HEK293 (cell line): ENCODE data around the gene USP32.

Experiments used
- CTCF ChIA-PET: fragments of 350-600 bp; formaldehyde crosslinking; extraction: SDS; loops from one replicate; lab custom pipeline; 2021; ENCODE audit warnings: antibody characterized with exemption; lab: Yijun Ruan, JAX
- POLR2A ChIA-PET: fragments of 300-600 bp; formaldehyde crosslinking; extraction: SDS; loops from one replicate; lab custom pipeline; 2020; ENCODE audit warnings: antibody characterized with exemption, inconsistent platforms; lab: Yijun Ruan, JAX
- H3K27ac ChIP-seq: fragments of 200-500 bp; sonication (Bioruptor generic); 2 replicates; pipeline ENCODE4 v1.5.1; 2014; ENCODE audit warnings: low read depth, low read length, control low read depth, inconsistent platforms; ENCODE audit errors: extremely low read depth
- H3K36me3 ChIP-seq, 2 experiments: fragments of 200-500 bp in 1 of 2; sonication (Bioruptor generic) in 1 of 2; 1 replicate in 1 of 2; 2 replicates in 1 of 2; pipeline ENCODE4 v1.5.1; 2014 to 2017; ENCODE audit warnings: inconsistent platforms in 2 of 2, low read length in 2 of 2; ENCODE audit not compliant: control insufficient read depth in 2 of 2, insufficient read depth in 1 of 2
- H3K4me1 ChIP-seq: fragments of 200-500 bp; sonication (Bioruptor generic); 2 replicates; pipeline ENCODE4 v1.5.1; 2014; ENCODE audit warnings: mild to moderate bottlenecking, low read length, inconsistent platforms; ENCODE audit not compliant: control insufficient read depth, insufficient read depth
- H3K4me3 ChIP-seq: 2 replicates; pipeline ENCODE4 v1.5.1; 2011; ENCODE audit warnings: low read depth, mild to moderate bottlenecking, control low read depth, low read length, moderate library complexity
- H3K9me3 ChIP-seq: fragments of 200-500 bp; sonication (Bioruptor generic); 2 replicates; pipeline ENCODE4 v1.5.1; 2014; ENCODE audit warnings: low read depth, low read length, inconsistent platforms; ENCODE audit not compliant: control insufficient read depth, insufficient read depth
- FEZF1 ChIP-seq: fragments of 450-650 bp; formaldehyde crosslinking; IDR thresholded peaks from 2 replicates; pipeline ENCODE4 v1.5.1; 2016; ENCODE audit warnings: missing biosample characterization, missing genetic modification characterization
- SCRT2 ChIP-seq: fragments of 450-650 bp; formaldehyde crosslinking; IDR thresholded peaks from 2 replicates; pipeline ENCODE4 v1.5.1; 2016; ENCODE audit warnings: missing biosample characterization, missing genetic modification characterization
- SP7 ChIP-seq: fragments of 450-650 bp; formaldehyde crosslinking; IDR thresholded peaks from 2 replicates; pipeline ENCODE4 v1.5.1; 2016; ENCODE audit warnings: missing biosample characterization, missing genetic modification characterization
- ZNF133 ChIP-seq: fragments of 450-650 bp; formaldehyde crosslinking; IDR thresholded peaks from 2 replicates; pipeline ENCODE4 v1.5.1; 2016; ENCODE audit warnings: missing biosample characterization, missing genetic modification characterization
- ZNF140 ChIP-seq: fragments of 450-650 bp; formaldehyde crosslinking; IDR thresholded peaks from 2 replicates; pipeline ENCODE4 v1.5.1; 2016; ENCODE audit warnings: missing biosample characterization, missing genetic modification characterization
- ZNF155 ChIP-seq: fragments of 450-650 bp; formaldehyde crosslinking; IDR thresholded peaks from 2 replicates; pipeline ENCODE4 v1.5.1; 2016; ENCODE audit warnings: missing biosample characterization, missing genetic modification characterization
- ZNF157 ChIP-seq: fragments of 450-650 bp; formaldehyde crosslinking; IDR thresholded peaks from 2 replicates; pipeline ENCODE4 v1.5.1; 2016; ENCODE audit warnings: missing biosample characterization, missing genetic modification characterization
- ZNF324 ChIP-seq: fragments of 450-650 bp; formaldehyde crosslinking; IDR thresholded peaks from 2 replicates; pipeline ENCODE4 v1.5.1; 2016; ENCODE audit warnings: missing biosample characterization, missing genetic modification characterization
- ZNF37A ChIP-seq: fragments of 450-650 bp; IDR thresholded peaks from 2 replicates; pipeline ENCODE4 v1.5.1; 2018; ENCODE audit warnings: missing biosample characterization, missing genetic modification characterization
- ZNF423 ChIP-seq: fragments of 450-650 bp; formaldehyde crosslinking; IDR thresholded peaks from 2 replicates; pipeline ENCODE4 v1.5.1; 2016; ENCODE audit warnings: missing biosample characterization, missing genetic modification characterization
- ZNF433 ChIP-seq: fragments of 450-650 bp; formaldehyde crosslinking; IDR thresholded peaks from 2 replicates; pipeline ENCODE4 v1.5.1; 2016; ENCODE audit warnings: missing biosample characterization, missing genetic modification characterization, low read depth
- ZNF529 ChIP-seq: fragments of 450-650 bp; formaldehyde crosslinking; IDR thresholded peaks from 2 replicates; pipeline ENCODE4 v1.5.1; 2017; ENCODE audit warnings: missing genetic modification characterization, missing biosample characterization; ENCODE audit not compliant: insufficient replicate concordance
- ZNF530 ChIP-seq: fragments of 450-650 bp; formaldehyde crosslinking; IDR thresholded peaks from 2 replicates; pipeline ENCODE4 v1.5.1; 2016; ENCODE audit warnings: low read depth, missing biosample characterization, missing genetic modification characterization
- ZNF561 ChIP-seq: fragments of 450-650 bp; IDR thresholded peaks from 2 replicates; pipeline ENCODE4 v1.5.1; 2018; ENCODE audit warnings: missing biosample characterization, missing genetic modification characterization, borderline replicate concordance
- ZNF654 ChIP-seq: fragments of 450-650 bp; formaldehyde crosslinking; IDR thresholded peaks from 2 replicates; pipeline ENCODE4 v1.5.1; 2016; ENCODE audit warnings: low read depth, missing biosample characterization, missing genetic modification characterization
- ZNF701 ChIP-seq: fragments of 450-650 bp; formaldehyde crosslinking; IDR thresholded peaks from 2 replicates; pipeline ENCODE4 v1.5.1; 2016; ENCODE audit warnings: missing biosample characterization, missing genetic modification characterization
- ZNF777 ChIP-seq: fragments of 450-650 bp; formaldehyde crosslinking; IDR thresholded peaks from 2 replicates; pipeline ENCODE4 v1.5.1; 2017; ENCODE audit warnings: missing biosample characterization, missing genetic modification characterization, borderline replicate concordance
- ZSCAN16 ChIP-seq: fragments of 450-650 bp; formaldehyde crosslinking; IDR thresholded peaks from 2 replicates; pipeline ENCODE4 v1.5.1; 2016; ENCODE audit warnings: missing biosample characterization, missing genetic modification characterization
- TF ChIP-seq, protein P1 (sequence below): IDR thresholded peaks from 2 replicates; pipeline ENCODE4 v1.6.1; 2011; ENCODE audit warnings: mild to moderate bottlenecking, low read depth, low read length, borderline replicate concordance
- TF ChIP-seq, protein P2 (sequence below): fragments of 450-650 bp; formaldehyde crosslinking; IDR thresholded peaks from 2 replicates; pipeline ENCODE4 v1.5.1; 2016; ENCODE audit warnings: missing biosample characterization, missing genetic modification characterization
- TF ChIP-seq, protein P3 (sequence below): fragments of 450-650 bp; formaldehyde crosslinking; IDR thresholded peaks from 2 replicates; pipeline ENCODE4 v1.5.1; 2016; ENCODE audit warnings: missing biosample characterization, missing genetic modification characterization

The USP32 gene

DNA sequence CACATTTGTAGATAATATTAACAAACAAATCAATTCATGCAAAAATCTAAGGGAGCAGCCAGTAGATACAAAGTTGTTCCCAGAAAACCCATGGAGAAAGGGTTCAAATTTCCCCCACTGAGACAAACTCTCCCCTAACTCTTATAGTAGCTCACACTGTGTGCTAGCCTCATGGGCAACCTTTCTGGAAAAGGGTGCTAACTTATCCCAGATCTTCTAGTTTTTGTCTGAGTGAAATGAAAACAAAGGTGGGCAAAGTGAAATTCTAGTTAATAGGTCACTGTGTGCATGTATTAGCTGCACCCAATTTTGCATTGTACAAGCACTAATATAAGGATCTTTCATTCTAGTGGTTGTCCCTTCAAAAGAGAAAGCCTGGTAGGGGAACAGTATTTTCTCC, 9.9 kb upstream of the USP32 start:
- no peaks in the 10 kb centered on the region for H3K36me3 ChIP-seq
- no peaks in the 10 kb centered on the region for H3K9me3 ChIP-seq
- H3K4me1 ChIP-seq, result no peaks in the 10 kb centered on the region; the same call in 1 of the 2 replicates
- POLR2A ChIA-PET, result no interaction called here
- CTCF ChIA-PET, result no interaction called here
- no peak for TF ChIP-seq ZNF324 (tag by site-specific recombination)
- TF ChIP-seq, protein P1, sequence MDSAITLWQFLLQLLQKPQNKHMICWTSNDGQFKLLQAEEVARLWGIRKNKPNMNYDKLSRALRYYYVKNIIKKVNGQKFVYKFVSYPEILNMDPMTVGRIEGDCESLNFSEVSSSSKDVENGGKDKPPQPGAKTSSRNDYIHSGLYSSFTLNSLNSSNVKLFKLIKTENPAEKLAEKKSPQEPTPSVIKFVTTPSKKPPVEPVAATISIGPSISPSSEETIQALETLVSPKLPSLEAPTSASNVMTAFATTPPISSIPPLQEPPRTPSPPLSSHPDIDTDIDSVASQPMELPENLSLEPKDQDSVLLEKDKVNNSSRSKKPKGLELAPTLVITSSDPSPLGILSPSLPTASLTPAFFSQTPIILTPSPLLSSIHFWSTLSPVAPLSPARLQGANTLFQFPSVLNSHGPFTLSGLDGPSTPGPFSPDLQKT, result no peak
- TF ChIP-seq ZNF654 (tag by site-specific recombination), result no peak
- TF ChIP-seq, protein P2, sequence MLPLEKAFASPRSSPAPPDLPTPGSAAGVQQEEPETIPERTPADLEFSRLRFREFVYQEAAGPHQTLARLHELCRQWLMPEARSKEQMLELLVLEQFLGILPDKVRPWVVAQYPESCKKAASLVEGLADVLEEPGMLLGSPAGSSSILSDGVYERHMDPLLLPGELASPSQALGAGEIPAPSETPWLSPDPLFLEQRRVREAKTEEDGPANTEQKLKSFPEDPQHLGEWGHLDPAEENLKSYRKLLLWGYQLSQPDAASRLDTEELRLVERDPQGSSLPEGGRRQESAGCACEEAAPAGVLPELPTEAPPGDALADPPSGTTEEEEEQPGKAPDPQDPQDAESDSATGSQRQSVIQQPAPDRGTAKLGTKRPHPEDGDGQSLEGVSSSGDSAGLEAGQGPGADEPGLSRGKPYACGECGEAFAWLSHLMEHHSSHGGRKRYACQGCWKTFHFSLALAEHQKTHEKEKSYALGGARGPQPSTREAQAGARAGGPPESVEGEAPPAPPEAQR (tag by site-specific recombination), result no peak
- TF ChIP-seq FEZF1, result no peak
- no peak for TF ChIP-seq ZNF530 (tag by site-specific recombination)
- no peak for TF ChIP-seq ZNF433 (tag by site-specific recombination)
- no peak for TF ChIP-seq ZNF155 (tag by site-specific recombination)
- TF ChIP-seq, all 188 proteins: peak for 0
- Histone ChIP-seq H3K4me3 (no peak overlapping the region), H3K27ac (no peak overlapping the region)

DNA sequence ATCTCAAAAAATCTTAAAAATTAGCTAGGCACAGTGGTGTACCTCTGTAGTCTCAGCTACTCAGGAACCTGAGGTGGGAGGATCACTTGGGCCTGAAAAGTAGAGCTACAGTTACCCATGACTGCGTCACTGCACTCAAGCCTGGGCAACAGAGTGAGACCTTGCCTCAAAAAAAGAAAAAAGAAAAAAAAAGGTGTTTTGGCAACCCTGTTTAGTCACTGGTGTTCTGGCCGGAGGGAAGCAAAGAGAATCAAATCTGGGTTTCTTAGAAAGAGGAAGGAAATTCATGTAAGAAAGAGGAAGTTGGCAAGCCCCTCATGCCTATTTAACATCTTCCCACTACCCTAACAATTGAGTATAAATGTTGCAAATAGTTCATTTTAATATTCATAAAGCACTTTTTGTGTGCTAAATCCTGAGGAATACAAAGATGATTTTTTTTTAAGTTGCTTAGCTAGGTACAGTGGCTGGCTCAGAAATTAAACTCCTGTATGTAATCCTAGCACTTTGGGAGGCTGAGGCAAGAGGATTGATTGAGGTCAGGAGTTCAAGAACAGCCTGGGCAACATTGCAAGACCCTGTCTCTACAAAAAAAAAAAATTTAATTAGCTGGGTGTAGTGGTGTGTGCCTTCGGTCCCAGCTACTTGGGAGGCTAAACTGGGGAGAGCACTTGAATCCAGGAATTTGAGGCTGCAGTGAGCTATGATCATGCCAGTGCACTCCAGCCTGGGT, 6.5 kb upstream of the USP32 start:
- no peak for TF ChIP-seq SP7 (tag by site-specific recombination)
- TF ChIP-seq ZSCAN16 (tag by site-specific recombination), result no peak
- TF ChIP-seq ZNF140 (tag by site-specific recombination), result no peak
- no peak for TF ChIP-seq ZNF37A (tag by site-specific recombination)
- ChIA-PET CTCF (no interaction called here), POLR2A (interaction anchor here (0.9 kb wide), 1 partner anchor 12 kb away, joined by 8 read pairs; no protein-coding TSS in a partner anchor)

DNA sequence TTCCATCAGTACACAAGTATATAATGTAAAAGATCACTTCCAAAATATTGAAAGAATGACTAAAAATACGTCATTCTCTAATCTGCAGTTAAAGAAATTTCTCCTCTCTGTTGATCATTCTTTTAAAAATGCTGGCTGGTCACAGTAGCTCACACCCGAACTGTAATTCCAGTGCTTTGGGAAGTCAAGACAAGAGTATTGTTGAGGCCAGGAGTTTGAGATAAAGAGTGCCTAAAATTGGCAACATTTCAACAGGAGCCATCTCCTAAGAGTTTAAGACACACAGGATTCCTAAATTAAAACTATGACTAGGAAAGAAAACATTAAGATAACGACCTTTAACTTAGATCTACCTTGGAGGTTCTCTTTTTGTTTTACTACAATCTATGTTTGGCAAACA, 4.5 kb upstream of the USP32 start:
- Histone ChIP-seq H3K36me3 (no peaks in the 10 kb centered on the region), H3K27ac (no peak overlapping the region), H3K4me3 (no peak overlapping the region), H3K9me3 (no peaks in the 10 kb centered on the region), H3K4me1 (no peaks in the 10 kb centered on the region)
- CTCF ChIA-PET, result no interaction called here
- POLR2A ChIA-PET, result interaction anchor here (0.6 kb wide), 1 partner anchor 432 kb away, joined by 3 read pairs; no protein-coding TSS in a partner anchor
- TF ChIP-seq SCRT2 (tag by site-specific recombination), result no peak
- TF ChIP-seq ZNF777 (tag by site-specific recombination), result no peak
- no peak for TF ChIP-seq ZNF423 (tag by site-specific recombination)
- TF ChIP-seq ZNF157 (tag by site-specific recombination), result no peak
- no peak for TF ChIP-seq ZNF561 (tag by site-specific recombination)
- TF ChIP-seq, protein P3, sequence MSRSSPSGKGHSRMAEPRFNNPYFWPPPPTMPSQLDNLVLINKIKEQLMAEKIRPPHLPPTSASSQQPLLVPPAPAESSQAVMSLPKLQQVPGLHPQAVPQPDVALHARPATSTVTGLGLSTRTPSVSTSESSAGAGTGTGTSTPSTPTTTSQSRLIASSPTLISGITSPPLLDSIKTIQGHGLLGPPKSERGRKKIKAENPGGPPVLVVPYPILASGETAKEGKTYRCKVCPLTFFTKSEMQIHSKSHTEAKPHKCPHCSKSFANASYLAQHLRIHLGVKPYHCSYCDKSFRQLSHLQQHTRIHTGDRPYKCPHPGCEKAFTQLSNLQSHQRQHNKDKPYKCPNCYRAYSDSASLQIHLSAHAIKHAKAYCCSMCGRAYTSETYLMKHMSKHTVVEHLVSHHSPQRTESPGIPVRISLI (tag by site-specific recombination), result no peak
- no peak for TF ChIP-seq ZNF133
- TF ChIP-seq ZNF529, result no peak
- no peak for TF ChIP-seq ZNF701

More for the DNA sequence above, 6.5 kb upstream of the USP32 start:
- Histone ChIP-seq H3K27ac (no peak overlapping the region), H3K4me1 (no peaks in the 10 kb centered on the region), H3K36me3 (no peaks in the 10 kb centered on the region), H3K9me3 (no peaks in the 10 kb centered on the region), H3K4me3 (no peak overlapping the region)
